IPS DF 6.9 (cell line): ENCODE results near the gene HERC5.
"Not testable (repeated sequence)": the region's sequence is repeated elsewhere in the genome, so short reads cannot be mapped to it uniquely, and the experiment has no call there.

Experiments used
- DNase-seq: peaks from one replicate; pipeline ENCODE4 v3.0.0-alpha.2; 2013; ENCODE audit warnings: low read depth, low spot score
- H3K27ac ChIP-seq: one replicate; pipeline ENCODE4 v1.5.1; 2013; ENCODE audit warnings: low read length, control low read depth
- H3K27me3 ChIP-seq: 2 replicates; pipeline ENCODE4 v1.6.1; 2013; ENCODE audit warnings: mild to moderate bottlenecking, low read length; ENCODE audit not compliant: control insufficient read depth, insufficient read depth
- H3K36me3 ChIP-seq: 2 replicates; pipeline ENCODE4 v1.6.1; 2013; ENCODE audit warnings: low read length; ENCODE audit not compliant: control insufficient read depth, insufficient read depth
- H3K4me1 ChIP-seq: 2 replicates; pipeline ENCODE4 v1.6.1; 2013; ENCODE audit warnings: low read length; ENCODE audit not compliant: control insufficient read depth, insufficient read depth
- H3K4me3 ChIP-seq: 2 replicates; pipeline ENCODE4 v1.5.1; 2013; ENCODE audit warnings: mild to moderate bottlenecking, low read length
- H3K9me3 ChIP-seq: 2 replicates; pipeline ENCODE4 v1.6.1; 2013; ENCODE audit warnings: low read length, inconsistent platforms; ENCODE audit not compliant: control insufficient read depth, insufficient read depth
- WGBS: extraction: QIAGEN DNeasy Blood & Tissue Kit; methylation state at CpG from one replicate; pipeline ENCODE4 v1.1.7; 2013; ENCODE audit warnings: mixed read lengths, missing lambda C conversion rate; ENCODE audit not compliant: insufficient read length, insufficient coverage; 5-methylcytosine and 5-hydroxymethylcytosine counted together

The HERC5 gene

DNA sequence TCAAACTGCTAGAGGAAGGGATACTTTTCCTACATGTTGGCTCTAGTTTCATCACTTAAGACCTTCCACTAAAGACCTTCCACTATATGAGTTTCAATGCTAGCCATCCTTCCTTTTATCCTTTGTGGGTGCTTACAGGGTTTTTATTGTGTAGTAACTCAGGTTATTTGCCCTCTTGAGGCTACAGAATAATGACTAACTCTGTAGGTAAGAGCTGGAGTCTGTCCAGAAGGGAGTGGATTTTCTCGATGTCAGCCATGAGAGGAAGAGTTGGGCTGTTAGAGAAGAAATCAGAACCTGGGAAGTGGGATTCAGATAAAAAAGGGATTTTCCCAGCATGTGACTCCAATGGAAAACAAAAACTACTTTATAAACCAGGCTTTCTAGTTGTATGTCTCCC lies 27.5 kb upstream of the HERC5 start:
- no peaks in the 10 kb centered on the region for H3K4me1 ChIP-seq
- H3K9me3 ChIP-seq = no peaks in the 10 kb centered on the region
- H3K4me3 ChIP-seq = no peak overlapping the region
- H3K27ac ChIP-seq = no peak overlapping the region
- WGBS = no CpG with 5 or more reads among the region's 1 CpG
- no peaks in the 10 kb centered on the region for H3K27me3 ChIP-seq
- no peak for DNase-seq
- no peaks in the 10 kb centered on the region for H3K36me3 ChIP-seq

DNA sequence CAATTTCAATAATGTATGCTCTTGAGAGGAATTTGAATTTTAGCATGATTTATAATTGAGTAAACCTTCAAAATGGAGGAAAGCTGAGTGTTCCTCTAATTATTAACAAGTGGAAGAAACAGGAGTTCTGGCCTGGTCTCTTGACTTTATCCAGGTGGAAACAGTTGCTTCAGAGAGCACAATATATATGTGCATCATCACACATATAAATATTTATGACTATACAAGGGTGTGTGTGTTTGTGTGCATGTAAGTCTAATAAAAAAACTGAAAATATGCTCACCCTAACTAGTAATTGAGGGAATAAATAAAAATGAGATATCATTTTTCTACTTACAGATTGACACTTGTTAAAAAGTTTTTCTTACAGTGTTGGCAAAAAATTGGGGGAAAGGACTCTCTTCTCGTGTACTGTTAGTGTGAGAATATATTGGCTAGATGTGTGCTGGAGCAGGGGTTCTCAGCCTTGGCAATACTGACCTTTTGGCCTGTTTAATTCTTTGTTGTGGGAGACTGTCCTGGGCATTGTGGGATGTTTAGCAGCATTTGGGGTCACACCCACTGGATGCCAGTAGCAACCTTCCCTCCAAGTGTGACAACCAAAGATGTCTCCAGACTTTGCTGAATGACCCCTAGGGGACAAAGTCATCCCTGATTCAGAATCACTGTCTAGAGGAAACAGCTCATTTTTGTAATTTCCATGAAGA lies 20.8 kb upstream of the HERC5 start:
- H3K27me3 ChIP-seq = no peaks in the 10 kb centered on the region
- no peak for DNase-seq
- no peaks in the 10 kb centered on the region for H3K4me1 ChIP-seq
- no peaks in the 10 kb centered on the region for H3K36me3 ChIP-seq
- no peak overlapping the region for H3K4me3 ChIP-seq
- WGBS = no CpG with 5 or more reads among the region's 1 CpG
- H3K9me3 ChIP-seq = no peaks in the 10 kb centered on the region
- no peak overlapping the region for H3K27ac ChIP-seq

DNA sequence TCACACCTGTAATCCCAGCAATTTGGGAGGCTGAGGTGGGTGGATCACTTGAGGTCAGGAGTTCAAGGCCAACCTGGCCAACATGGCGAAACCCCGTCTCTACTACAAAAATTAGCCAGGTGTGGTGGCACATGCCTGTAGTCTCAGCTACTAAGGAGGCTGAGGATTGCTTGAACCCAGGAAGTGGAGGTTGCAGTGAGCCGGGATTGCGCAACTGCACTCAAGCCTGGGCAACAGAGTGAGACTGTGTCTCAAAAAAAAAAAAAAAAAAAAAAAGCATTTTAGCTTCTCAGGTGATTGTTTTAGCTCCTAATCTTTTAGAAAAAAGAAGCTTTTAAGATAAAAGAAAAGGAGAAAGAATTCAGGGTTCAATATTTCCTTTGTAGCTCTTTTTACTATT lies 19.0 kb upstream of the HERC5 start:
- H3K4me1 ChIP-seq, H3K27me3 ChIP-seq, H3K9me3 ChIP-seq, H3K36me3 ChIP-seq, DNase-seq, H3K4me3 ChIP-seq, H3K27ac ChIP-seq: not testable (repeated sequence)
- WGBS = no CpG with 5 or more reads among the region's 4 CpGs

DNA sequence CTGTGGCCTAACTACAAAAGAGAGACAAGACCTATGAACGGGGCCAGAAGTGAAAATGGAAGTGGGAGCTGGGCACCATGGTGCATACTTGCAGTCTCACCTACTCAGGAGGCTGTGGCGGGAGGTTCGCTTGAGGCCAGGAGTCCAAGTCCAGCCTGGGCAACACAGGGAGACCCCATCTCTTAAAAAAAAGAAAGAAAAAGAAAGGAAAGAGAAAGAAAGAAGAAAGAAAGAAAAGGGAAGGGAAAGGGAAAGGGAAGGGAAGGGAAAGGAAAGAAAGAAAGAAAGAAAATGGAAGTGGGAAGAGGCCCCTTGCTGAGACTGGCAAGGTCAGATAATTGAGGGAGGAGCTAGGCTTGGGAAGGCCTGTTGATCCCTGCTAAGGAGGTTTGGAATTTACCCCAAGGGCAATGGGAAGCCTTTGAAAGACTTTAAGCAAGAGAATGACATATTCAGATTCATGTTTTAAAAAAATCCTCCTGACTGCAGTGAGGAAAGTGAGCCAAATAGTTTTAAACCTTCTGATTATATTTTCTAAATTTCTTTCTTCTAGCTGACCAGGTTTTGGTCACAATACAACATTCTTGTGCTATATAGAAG lies 17.7 kb upstream of the HERC5 start:
- no peak overlapping the region for H3K4me3 ChIP-seq
- H3K36me3 ChIP-seq = no peaks in the 10 kb centered on the region
- no peaks in the 10 kb centered on the region for H3K27me3 ChIP-seq
- peak; percentile 16 for DNase-seq
- no peak overlapping the region for H3K27ac ChIP-seq
- peaks cover 6% of the 10 kb centered on the region; the same call in 1 of the 2 replicates for H3K4me1 ChIP-seq
- no peaks in the 10 kb centered on the region for H3K9me3 ChIP-seq
- no CpG with 5 or more reads among the region's 3 CpGs for WGBS

DNA sequence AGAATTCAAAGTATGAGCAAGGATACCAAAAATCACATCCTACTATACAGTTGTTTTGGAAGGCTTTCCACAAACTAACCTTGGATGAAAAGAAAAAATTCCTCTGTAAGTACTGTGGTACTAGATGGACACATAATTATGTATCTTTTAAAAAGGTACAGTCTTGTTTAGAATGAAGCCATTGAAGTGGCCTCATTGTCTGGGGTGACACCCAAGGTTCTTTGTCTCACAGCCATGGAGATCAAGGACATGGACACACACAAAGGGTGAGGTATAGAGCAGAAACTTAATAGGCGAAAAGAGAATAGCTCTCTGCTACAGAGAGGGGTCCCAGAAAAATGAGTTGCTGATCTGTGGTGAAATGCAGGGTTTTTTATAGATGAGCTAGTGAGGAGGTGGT lies 16.8 kb upstream of the HERC5 start:
- no CpG with 5 or more reads among the region's 1 CpG for WGBS
- Histone ChIP-seq H3K4me1 (peaks cover 6% of the 10 kb centered on the region; the same call in 1 of the 2 replicates), H3K27me3 (no peaks in the 10 kb centered on the region), H3K27ac (no peak overlapping the region), H3K4me3 (no peak overlapping the region), H3K36me3 (no peaks in the 10 kb centered on the region), H3K9me3 (no peaks in the 10 kb centered on the region)
- DNase-seq = no peak

DNA sequence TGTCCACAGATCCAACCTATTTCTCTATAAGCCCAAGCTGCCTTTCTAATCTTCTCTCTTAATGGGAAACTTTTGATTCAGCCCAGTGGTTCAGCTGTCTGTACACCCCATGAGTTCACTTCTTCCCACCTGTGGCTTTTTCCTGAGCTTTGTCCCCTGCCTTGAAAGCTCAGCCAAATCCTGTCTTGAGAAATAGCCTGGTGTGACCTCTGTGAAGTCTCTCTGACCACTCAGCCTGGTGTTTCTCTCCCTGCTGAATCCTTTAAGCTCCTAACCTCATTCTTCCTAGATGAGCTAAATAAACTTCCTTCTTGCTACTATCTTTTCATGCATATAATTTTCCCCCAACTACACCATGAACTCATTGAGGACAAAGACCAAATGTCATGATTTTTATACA lies 15.2 kb upstream of the HERC5 start:
- no peak overlapping the region for H3K27ac ChIP-seq
- no peaks in the 10 kb centered on the region for H3K27me3 ChIP-seq
- no peaks in the 10 kb centered on the region for H3K36me3 ChIP-seq
- no peaks in the 10 kb centered on the region for H3K9me3 ChIP-seq
- peaks cover 6% of the 10 kb centered on the region; the same call in 1 of the 2 replicates for H3K4me1 ChIP-seq
- DNase-seq = no peak
- no peak overlapping the region for H3K4me3 ChIP-seq

DNA sequence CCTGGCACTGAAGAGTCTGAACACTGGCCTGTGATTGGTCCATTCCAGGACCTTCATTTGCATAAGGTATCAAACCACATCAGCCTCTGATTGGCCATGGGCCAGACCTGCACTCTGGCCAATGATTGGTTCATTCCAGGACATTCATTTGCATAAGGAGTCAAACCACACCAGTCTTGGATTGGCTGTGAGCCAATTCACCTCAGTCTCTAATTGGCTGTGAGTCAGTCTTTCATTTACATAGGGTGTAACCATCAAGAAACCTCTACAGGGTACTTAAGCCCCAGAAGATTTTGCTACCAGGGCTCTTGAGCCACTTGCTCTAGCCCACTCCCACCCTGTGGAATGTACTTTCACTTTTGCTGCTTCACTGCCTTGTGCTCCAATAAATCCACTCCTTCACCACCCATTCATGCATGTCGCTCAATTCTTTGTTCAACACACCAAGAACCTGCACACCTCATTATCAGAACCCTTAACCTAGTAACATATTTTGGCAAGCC lies 14.2 kb upstream of the HERC5 start:
- no CpG with 5 or more reads among the region's 1 CpG for WGBS
- Histone ChIP-seq H3K4me1 (peaks cover 6% of the 10 kb centered on the region; the same call in 1 of the 2 replicates), H3K27ac (no peak overlapping the region), H3K36me3 (no peaks in the 10 kb centered on the region), H3K4me3 (no peak overlapping the region), H3K27me3 (no peaks in the 10 kb centered on the region), H3K9me3 (no peaks in the 10 kb centered on the region)
- no peak for DNase-seq

DNA sequence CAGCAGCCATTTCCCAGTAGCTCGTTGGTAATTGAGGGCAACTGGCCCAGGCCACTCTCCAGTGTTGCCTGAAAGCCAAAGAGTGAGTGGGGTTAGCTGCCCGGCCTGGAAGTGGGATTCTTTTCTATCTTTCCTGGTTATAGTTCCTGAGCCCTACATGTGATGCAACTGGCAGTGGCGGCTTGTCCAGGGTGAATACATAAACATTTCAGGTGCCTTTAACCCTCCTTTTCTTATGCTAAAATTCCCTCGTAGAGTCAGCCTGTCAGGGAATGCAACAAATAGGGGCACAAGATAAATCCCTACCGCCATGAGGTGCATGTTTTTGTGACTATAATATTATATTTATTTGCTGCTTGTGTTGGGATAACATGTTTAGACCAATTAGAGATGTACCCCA lies 13.4 kb upstream of the HERC5 start:
- Histone ChIP-seq H3K27me3 (no peaks in the 10 kb centered on the region), H3K4me1 (peaks cover 6% of the 10 kb centered on the region; the same call in 1 of the 2 replicates), H3K36me3 (no peaks in the 10 kb centered on the region), H3K9me3 (no peaks in the 10 kb centered on the region), H3K27ac (no peak overlapping the region), H3K4me3 (no peak overlapping the region)
- no CpG with 5 or more reads among the region's 5 CpGs for WGBS
- DNase-seq = no peak

DNA sequence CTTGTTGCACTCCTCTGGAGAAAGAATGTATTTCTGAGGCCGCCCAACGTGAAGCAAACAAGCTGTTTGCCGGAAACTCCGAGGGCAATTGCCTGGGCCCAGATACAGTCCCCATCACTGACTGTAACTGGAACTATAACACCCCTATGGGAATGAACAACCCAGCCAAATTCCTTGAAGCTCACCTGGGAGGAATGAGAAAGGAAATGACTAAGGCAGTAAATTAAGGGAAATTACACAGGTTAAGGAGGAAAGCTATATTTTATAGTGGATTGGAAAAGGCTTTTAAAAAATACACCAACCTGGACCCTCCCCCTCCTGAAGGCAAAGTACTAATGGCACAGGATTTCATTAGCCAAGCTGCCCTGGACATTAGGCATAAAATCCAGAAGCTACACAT lies 11.7 kb upstream of the HERC5 start:
- Histone ChIP-seq H3K4me3 (no peak overlapping the region), H3K4me1 (peaks cover 6% of the 10 kb centered on the region; the same call in 1 of the 2 replicates), H3K27me3 (no peaks in the 10 kb centered on the region), H3K36me3 (no peaks in the 10 kb centered on the region), H3K27ac (no peak overlapping the region), H3K9me3 (no peaks in the 10 kb centered on the region)
- DNase-seq = no peak
- no CpG with 5 or more reads among the region's 4 CpGs for WGBS

DNA sequence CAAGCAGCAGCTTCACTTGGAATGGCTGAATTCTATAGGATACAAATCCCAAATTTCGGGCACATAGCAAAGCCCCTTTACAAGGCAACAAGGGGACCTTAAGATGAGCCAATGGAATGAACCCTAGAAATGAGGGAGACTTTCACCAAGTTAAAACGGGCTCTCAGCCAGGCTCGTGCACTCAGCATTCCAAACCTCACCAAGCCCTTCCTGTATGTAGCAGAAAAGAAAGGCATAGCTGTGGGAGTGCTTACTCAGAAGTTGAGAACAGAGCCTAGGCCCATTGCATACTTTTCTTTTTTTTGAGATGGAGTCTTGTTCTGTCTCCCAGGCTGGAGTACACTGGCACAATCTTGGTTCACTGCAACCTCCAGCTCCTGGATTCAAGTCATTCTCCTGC lies 10.8 kb upstream of the HERC5 start:
- no peak for DNase-seq
- peaks cover 6% of the 10 kb centered on the region; the same call in 1 of the 2 replicates for H3K4me1 ChIP-seq
- no peaks in the 10 kb centered on the region for H3K36me3 ChIP-seq
- H3K27ac ChIP-seq = no peak overlapping the region
- no peaks in the 10 kb centered on the region for H3K9me3 ChIP-seq
- no peak overlapping the region for H3K4me3 ChIP-seq
- WGBS = no CpG with 5 or more reads among the region's 3 CpGs
- no peaks in the 10 kb centered on the region for H3K27me3 ChIP-seq
